Ishikawa (cell line): ENCODE results near the gene PRLH.

Source experiments
- EGR1 ChIP-seq: IDR thresholded peaks from 2 replicates; pipeline ENCODE4 v1.6.1; 2012
- EP300 ChIP-seq: IDR thresholded peaks from 2 replicates; pipeline ENCODE4 v1.6.1; 2012; ENCODE audit warnings: borderline replicate concordance
- MAX ChIP-seq: IDR thresholded peaks from 2 replicates; pipeline ENCODE4 v1.6.1; 2012
- RAD21 ChIP-seq: IDR thresholded peaks from 2 replicates; pipeline ENCODE4 v1.6.1; 2012; ENCODE audit warnings: low read depth
- REST ChIP-seq: IDR thresholded peaks from 2 replicates; pipeline ENCODE4 v1.6.1; 2012; ENCODE audit warnings: low read depth, mild to moderate bottlenecking
- TAF1 ChIP-seq: IDR thresholded peaks from 2 replicates; pipeline ENCODE4 v1.6.1; 2012; ENCODE audit warnings: low read depth, mild to moderate bottlenecking
- TF ChIP-seq, protein P1 (sequence below): IDR thresholded peaks from 2 replicates; pipeline ENCODE4 v1.6.1; 2012

- TF ChIP-seq EGR1 (no peak), RAD21 (no peak), MAX (no peak), TAF1 (no peak), REST (no peak), EP300 (no peak)
- TF ChIP-seq, protein P1, sequence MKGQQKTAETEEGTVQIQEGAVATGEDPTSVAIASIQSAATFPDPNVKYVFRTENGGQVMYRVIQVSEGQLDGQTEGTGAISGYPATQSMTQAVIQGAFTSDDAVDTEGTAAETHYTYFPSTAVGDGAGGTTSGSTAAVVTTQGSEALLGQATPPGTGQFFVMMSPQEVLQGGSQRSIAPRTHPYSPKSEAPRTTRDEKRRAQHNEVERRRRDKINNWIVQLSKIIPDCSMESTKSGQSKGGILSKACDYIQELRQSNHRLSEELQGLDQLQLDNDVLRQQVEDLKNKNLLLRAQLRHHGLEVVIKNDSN, result no peak
These were observed 8.8 kb downstream of the PRLH start for GRCh38 chr2:237574894-237575868.
